GM21381 (cell line): ENCODE results near the gene ATP10A.
"Not testable (repeated sequence)": the region's sequence is repeated elsewhere in the genome, so short reads cannot be mapped to it uniquely, and the experiment has no call there.

Experiments
- ATAC-seq: cut with Tn5 transposase; IDR thresholded peaks from one replicate; pipeline ENCODE4 v1.9.1; 2021; ENCODE audit warnings: mild to moderate bottlenecking, moderate library complexity; ENCODE audit not compliant: unreplicated experiment

The ATP10A gene

DNA sequence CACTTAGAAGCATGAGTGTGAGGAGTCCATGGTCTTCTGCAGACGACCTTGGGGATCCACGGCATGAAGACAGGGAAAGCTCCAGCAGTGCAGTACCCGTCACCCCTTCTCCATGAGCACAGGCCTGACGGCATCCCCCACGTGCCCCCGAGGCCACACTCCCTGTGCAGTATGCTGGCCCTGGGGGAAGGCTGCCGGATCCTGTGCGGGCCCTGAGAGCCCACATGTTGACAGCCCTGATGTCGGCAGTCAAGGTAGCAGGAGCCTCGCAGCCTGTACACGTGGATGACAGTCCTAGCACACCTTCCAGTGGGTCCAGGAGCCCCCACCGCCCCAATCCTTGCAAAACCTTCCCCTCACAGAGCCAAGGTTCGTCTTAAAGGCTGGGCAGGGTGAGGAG lies 195.3 kb downstream of the ATP10A start:
- no peak for ATAC-seq

DNA sequence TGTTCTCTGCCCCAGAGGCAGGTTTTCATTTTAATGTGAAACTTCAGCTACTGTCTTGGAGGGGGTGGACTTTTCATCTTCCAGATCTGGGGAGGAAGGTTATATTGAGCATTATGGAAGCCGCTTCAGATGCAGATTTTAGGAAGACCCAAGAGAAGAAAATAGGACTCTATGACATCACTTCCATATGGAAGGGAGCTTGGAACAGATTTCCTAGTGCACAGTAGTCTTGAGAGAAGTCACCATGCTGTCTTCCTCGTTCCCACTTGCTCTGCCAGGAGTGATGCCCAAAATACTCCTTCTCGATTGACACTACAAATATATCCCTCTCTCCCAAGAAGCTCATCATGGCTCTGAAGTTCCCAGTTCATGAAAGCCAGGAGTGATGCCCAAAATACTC lies 197.2 kb downstream of the ATP10A start:
- no peak for ATAC-seq

DNA sequence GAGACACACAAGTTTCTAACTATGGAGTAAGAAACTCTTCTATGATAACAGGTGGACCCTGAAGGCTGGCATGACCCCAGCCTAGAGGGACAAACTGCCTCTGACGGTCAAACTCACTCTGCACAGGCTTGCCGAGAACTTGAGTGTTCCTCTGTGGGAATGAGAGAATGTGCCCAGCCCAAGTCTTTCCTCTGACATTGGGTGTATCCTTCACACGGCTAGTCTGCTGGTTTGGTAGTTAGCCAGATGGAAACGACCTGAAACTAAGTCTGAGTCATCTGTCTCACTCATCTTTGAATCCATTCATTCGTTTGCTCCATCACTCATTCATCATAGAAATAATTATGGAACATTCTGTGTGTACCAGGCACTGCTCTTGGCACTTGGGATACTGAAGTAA lies 198.4 kb downstream of the ATP10A start:
- ATAC-seq = no peak

DNA sequence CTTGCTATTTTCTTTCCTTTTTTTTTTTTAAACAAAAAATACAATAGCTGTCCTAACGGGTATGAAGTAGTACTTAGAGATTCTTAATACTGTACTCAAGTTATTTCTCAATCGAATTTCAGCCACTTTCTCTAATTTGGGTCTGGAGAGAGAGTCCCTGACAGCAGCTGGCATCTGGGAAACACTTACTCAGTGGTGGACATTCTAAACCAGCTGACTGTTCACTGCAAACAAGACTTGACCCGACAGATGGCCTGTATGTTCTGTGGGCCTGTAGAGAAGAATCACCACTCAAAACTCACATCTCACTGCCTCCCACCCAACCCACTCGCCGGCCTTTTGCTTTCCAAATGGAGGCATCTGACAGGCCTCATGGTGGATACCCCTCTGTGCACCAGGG lies 199.6 kb downstream of the ATP10A start:
- ATAC-seq = no peak

DNA sequence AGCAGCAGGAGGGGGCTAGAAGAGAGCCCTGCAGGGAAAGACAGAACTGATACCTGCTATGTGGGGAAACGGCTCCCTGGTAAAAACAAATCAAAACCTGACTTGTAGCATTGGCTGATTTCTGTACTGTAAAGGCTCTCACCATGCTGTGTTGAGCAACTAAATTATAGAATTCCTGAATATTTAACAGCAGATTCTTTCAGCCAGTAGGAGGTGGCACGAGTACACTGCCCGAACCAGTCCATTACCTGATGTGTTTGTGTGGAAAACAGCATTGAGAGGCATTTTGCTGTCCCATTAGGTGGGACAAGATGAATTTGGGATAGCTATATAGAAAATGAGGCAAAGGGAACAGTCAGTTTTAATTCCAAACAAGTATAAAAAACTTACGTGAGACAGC lies 201.2 kb downstream of the ATP10A start:
- no peak for ATAC-seq

DNA sequence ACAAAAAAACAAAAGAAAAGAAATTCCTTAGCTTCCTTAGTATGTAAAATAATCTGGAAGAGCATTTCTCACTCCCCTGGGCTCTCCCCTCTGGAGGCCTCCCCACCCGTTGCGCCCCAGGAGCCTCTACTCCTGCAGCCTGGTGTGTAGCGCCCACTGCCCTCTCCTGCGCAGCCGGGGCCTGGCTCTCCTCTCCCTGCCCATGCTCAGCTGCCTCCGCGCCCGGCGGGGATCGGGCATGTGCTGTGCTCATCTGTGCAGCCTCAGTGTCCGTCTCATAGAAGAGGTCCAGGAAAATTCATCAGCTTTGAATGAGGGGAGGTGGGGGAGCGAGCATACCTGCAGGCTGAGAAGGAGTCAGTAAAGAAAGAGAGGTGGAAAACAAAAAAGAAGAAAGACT lies 203.9 kb downstream of the ATP10A start:
- ATAC-seq = no peak

DNA sequence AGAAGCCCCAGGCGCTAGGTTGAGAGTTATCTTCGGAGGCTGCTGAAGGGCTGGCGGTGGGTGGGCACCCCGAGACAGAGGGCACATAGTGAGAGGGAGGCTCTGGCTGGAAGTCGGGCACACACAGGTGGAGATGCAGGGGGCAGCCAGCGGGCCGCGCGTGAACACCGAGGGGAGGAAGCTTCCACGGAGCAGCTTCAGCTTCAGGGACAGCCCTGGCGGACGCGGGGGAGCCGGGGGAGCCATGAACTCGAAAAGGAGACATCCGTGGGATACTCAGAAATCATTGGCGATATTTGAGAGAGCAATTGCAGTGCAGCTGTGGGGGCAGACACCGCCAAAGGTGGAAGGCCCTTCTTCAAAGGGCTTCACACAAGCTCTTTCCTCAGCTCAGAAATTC lies 204.6 kb downstream of the ATP10A start:
- no peak for ATAC-seq

DNA sequence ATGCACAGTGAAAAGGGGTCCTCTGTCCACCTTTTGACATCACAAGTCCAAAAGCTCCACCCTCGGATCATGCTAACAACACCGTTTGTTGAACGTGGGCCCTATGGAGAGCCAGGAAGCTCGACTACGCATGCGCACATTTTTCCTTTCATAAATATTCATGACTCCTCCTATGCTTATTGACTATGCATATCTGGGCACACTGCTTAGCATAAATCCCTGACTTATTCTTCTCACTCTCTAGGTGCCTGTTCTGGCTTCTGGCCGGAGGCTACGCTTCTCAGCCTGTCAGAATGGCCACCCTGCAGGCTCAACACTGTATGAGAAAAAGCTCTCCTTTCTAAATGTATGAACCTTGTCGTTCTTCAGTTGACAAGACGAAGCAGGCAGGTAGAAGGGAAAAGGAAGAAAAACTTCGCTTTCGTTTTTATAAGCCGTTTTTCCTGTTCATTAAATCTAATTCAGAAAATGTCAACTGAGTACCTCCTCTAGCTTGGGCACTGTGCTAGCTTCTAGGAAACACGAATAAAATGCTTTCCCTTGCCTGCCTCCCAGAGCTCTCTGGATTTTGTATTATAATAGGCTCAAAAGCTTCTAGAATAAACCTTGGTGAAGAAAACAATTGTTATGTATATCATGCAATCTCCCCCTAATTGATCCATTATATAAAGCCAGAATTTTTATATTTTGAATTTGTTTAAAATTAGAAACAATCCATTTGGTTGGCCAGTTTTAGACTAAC lies 207.7 kb downstream of the ATP10A start:
- no peak for ATAC-seq

DNA sequence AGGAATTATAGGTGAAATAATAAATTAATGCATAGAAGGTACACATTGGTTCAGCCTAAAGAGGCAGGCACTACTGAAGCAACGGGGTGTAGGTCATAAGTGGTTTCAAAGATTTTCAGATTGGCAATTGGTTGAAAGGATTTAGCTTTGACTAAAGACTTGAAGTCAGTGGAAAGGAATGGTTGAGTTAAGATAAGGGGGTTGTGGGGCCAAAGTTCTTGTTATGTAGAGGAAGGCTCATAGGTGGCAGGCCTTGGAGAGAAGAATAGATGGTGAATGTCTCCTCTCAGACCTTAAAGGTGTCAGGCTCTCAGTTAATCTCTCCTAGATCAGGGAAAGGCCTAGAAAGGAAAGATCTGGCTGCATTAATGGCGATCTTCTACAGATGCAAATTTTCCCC lies 209.8 kb downstream of the ATP10A start:
- no peak for ATAC-seq

DNA sequence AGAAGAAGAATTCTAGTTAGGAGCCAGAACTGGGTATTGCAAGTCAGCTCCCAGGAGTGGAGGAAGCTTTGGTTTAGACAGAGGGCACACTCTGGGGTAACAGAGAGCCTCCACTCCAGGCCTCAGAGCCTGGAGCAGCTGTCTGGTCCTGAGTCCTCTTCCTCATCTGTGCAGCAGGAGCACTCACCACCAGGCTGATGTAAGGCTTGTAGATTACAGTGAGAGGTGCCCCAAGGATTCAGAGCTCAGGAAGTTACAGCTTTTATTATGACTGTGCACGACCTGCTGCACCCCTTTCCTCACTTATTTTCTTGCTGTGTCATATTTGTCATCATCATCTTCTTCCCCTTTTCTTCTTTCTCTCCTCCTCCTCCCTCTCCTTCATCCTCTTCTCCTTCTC lies 210.4 kb downstream of the ATP10A start:
- ATAC-seq = no peak

DNA sequence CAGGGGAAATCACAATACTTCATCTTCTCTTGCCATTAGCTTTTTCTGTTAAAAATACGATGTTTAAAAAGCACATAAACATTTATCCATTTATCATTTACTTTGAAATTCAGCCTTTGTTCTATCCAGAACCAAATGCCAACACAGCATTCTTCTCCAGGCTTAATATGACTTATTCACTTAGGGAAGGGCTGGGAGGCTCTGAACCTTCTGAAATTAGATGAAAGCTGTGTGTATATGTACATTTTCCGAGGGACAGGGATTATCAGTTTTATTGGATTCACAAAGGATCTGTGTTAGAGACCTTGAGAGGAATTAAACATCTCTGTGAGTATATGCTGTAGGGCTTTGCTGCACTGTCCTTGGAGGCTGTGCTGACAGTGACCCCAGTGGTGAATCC lies 213.7 kb downstream of the ATP10A start:
- ATAC-seq = no peak

DNA sequence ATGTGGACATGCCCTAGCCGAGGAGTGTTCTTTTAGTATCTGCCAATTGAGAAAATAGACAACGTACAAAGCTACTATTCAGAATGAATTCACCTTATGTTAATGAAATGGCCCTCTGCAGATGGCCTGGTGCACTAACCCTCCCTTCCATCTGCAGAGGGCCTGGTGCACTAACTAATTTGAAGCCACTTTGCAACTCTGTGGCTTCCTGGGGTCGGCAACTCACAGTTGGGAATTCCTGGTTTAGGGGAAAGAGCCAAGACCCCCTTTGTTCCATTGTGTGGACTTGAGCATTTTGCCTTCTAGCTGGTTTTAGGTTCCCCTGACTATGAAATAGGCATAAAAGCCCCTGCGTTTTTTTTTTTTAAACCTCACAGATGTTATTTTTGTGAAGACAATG lies 220.0 kb downstream of the ATP10A start:
- ATAC-seq = no peak

DNA sequence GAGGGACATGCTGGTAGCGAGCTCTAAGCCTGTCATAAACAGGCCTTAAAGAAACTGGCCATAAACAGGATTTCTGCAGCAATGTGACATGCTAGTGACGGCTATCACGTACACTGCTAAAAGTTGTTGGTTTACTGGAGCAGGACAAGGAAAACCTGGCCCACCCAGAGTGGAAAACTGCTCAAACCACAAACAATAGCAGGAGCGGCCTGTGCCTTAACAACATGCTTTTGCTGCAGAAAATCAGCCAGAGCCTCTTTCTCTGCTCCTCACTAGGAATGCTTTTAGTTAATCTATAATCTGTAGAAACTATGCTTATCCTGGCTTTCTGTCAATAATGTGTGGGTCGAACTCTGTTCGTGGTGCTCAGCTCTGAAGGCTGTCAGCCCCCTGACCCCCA lies 221.4 kb downstream of the ATP10A start:
- ATAC-seq = no peak

DNA sequence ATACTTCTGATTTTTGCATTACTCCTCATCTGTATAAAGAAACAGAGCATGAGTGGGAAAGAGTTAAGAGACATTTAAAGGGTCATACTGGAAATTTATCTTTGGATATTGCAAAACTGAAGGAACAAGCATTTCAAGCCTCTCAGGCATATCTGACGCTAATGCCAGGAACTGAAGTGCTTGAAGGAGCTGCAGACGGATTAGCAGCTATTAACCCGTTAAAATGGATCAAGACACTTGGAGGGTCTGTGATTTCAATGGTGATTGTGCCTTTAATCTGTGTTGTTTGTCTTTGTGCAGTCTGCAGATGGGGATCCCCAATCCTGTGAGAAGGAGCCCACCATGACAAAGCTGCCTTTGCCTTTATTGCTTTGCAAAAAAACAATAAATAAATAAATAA lies 221.8 kb downstream of the ATP10A start:
- no peak for ATAC-seq

DNA sequence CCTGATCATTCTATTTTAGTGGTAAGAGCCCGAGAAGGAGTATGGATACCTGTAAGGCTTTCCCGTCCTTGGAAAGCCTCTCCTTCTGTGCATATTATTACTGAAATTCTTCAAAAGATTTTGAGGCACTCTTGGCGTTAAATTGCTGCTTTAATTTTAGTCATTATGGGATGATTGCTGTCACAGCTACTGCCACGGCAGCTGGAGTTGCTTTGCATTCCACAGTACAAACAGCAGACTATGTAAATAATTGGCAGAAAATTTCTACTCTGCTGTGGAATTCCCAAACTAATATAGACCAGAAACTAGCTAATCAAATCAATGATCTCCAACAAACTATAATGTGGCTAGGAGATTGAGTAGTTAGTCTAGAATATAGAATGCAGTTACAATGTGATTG lies 222.2 kb downstream of the ATP10A start:
- ATAC-seq = not testable (repeated sequence)

DNA sequence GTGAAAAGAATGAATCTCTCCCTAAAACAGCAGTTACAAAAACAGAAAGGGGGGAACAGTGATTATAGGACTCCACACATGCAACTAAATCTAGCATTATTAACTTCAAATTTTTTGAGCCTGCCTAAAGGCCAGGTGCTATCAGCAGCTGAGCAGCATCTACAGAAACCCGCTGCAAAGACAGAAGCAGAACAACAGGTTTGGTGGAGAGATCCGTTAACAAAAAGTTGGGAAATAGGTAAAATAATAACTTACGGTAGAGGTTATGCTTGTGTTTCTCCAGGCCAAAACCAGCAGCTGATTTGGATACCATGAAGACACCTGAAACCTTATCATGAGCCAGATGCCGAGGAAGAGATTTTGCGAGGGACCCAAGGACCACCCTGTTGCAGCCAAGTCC lies 222.7 kb downstream of the ATP10A start:
- no peak for ATAC-seq

DNA sequence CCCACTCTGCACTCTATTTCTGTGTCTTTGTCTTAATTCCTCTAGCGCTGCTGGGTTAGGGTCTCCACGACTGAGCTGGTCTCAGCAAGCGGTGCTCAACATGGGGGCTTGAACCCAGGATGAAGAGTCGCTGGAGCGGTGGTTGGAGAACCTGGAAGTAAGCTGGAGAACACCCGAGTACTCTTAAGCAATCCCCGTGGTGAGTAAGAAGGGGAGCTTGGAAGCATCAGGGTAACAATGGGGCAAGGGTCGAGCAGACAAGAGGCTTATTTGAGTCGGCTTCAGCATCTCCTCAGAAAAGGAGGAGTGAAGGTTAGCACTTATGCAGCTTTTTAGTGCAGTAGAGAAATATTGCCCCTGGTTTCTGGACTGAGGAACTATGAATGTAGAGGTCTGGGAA lies 226.6 kb downstream of the ATP10A start:
- not testable (repeated sequence) for ATAC-seq

DNA sequence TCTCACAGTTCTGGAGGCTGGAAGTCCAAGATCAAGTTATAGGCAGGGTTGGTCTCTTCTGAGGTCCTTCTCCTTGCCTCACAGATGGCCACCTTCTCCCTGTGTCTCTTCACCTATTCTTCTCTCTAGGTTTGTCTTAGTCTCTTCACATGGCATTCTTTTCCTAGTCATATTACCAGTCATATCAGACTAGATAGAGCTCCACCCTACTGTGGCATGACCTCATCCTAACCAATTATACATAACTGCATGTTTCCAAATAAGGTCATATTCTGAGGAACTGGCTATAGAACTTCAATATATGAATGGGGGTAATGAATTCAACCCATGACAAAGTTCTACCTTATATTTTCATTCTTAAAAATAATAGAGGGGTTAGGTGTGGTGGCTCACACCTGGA lies 227.9 kb downstream of the ATP10A start:
- no peak for ATAC-seq

DNA sequence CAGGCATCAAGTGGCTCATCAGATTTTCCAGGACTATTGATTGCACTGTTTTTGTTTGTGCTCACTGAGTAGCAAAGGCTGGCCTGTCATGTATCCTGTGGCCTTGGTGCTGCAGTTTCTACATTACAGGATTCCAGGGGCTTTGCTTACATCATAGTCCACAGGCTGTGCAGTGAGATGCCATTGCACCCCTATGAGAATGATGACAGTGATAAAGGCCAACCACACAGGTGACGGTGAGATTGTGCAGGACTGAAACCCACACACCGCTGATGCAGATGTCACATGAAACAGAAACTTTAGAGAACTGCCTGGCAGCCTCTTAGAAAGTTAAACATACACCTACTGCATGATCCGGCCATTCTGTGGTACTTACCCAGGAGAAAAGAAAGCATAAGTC lies 229.3 kb downstream of the ATP10A start:
- ATAC-seq = no peak

DNA sequence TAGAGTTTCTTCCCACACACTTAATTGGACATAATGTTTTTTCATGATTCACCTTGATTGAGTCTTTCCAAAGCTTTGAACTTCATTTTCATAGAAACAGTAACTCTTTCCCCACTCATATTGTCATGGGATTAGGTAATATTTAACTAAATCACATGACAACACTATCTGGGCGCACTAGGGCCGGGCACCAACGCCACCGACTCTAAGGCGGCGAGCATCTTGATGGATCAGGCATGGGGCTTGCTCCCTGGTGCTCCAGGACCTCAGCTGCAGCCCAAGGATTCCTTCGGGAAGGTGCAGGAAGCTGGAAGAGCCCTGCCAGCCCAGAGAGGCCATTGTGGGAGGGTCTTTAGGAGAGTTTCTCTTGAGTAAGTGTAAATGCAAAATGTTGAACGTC lies 231.2 kb downstream of the ATP10A start:
- no peak for ATAC-seq
